Kidney epithelial cell (primary cell): ENCODE results near the gene DDA1. TPM values are rescaled to one million over a fixed set of nuclear protein-coding genes. Genes with fewer than 3 reads are reported as not detected.

Experiments used
- DNase-seq: peaks from one replicate; pipeline ENCODE4 v3.0.0-alpha.2; 2010; ENCODE audit warnings: low read depth
- H3K27me3 ChIP-seq: 2 replicates; pipeline ENCODE4 v1.6.0; 2011; ENCODE audit warnings: low read length; ENCODE audit not compliant: control insufficient read depth, insufficient read depth
- H3K36me3 ChIP-seq: 2 replicates; pipeline ENCODE4 v1.5.1; 2011; ENCODE audit warnings: low read length; ENCODE audit not compliant: control insufficient read depth, insufficient read depth
- H3K4me3 ChIP-seq: 2 replicates; pipeline ENCODE4 v1.5.1; 2011; ENCODE audit warnings: low read depth, mild to moderate bottlenecking, control low read depth, low read length
- CTCF ChIP-seq: IDR thresholded peaks from 2 replicates; pipeline ENCODE4 v1.5.1; 2011; ENCODE audit warnings: mild to moderate bottlenecking, moderate library complexity, low read length, control low read depth, inconsistent platforms; ENCODE audit not compliant: insufficient read depth, poor library complexity, severe bottlenecking
- total RNA-seq: library from RNA; depleted of rRNA; stranded (reverse); fragments of >200 nt; gene quantifications from 2 replicates; pipeline ENCODE4 v1.2.3, GENCODE V29; 2015

The DDA1 gene
- total RNA-seq, 1 donor from 2014 or later = 73.4 TPM

DNA sequence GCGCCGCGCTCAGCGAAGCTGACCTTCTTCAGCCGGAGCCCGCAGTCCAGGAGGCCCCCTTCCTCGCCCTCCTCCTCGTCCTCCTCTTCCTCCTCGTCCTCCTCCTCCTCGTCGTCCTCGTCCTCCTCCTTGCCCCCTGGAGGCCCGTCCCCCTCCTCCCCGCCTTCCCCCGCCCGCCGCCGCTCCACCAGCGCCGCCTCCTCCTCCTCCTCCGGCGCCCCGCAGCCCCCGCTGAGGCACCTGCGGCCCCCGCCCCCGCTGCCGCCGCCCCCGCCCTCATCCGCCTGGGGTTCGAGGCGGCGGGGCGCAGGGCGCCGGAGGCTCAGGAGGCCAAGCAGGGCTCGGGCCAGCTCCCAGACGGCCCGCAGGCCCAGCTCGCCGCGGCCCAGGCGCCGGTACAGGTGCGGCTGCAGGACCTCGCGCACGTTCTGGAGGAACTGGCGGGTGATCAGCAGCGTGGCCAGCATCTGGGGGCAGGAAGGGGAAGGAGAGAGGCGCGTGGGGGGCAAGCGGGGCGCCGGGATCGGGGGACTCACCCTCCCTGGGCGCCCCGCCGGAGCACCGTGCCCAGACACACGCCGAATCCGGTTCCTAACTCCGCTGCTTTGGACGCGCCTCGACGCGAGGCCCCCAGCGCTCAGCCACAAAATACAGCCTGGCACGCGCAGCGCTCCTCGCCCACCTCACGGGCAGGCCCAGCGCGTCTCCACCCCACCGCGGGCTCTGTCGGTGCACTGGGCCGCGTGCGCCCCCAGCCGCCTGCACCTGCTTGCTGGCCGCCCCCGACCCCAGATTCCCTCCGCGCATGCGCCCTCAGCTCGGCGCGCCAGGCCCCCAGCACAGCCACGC, 19.4 kb downstream of the DDA1 start:
- H3K36me3 ChIP-seq = peaks cover 1% of the 10 kb centered on the region
- H3K4me3 ChIP-seq = peak overlapping the region; percentile 26
- TF ChIP-seq CTCF = no peak
- DNase-seq = no peak
- peaks cover 11% of the 10 kb centered on the region for H3K27me3 ChIP-seq

DNA sequence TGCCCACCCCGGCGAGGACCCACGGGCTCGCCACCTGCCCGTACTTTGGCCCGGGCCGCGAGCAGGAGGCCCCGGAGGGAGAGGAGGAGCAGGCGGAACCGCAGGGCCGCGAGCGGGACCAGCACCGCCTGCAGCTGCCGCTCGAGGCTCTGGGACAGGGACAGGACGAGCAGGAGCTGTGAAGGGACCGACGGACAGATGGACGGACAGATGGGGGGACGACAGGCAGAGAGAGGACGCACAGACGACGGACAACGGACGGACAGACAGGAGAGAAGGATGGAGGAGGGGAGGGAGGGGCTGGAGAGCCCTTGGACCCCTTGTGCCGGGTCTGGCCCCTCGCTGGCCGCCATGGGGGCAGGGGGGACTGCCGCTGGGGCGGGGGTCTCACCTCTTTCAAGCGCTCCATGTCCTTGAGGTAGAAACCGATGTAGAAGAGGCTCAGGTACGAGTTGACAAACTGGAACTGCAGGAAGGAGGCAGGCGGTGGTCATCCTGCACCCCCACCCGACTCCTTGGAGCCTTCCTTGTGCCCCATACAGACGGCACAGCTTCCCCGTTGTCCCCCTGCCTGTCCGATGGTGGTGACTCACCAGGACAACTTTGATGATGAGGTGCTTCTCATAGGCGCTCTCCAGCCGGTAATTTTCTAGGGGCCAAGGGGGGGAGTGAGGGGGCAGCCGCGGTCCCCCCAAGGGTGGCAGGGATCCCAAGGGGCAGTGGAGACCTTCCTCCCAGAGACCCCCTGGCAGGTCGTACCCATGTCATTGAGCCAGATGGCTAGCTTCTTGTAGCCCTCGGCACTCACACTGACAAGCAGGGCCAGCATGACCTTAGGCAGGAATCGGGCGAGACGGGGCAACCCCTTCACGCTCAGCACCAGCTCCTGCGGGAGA, 20.3 kb downstream of the DDA1 start:
- Histone ChIP-seq H3K27me3 (peaks cover 11% of the 10 kb centered on the region), H3K36me3 (peaks cover 1% of the 10 kb centered on the region), H3K4me3 (no peak overlapping the region)
- DNase-seq = no peak
- TF ChIP-seq CTCF = no peak

GRCh38 chr19:17330262-17331044, 21.1 kb downstream of the DDA1 start:
- DNase-seq = no peak
- Histone ChIP-seq H3K36me3 (peaks cover 1% of the 10 kb centered on the region), H3K27me3 (peaks cover 11% of the 10 kb centered on the region), H3K4me3 (no peak overlapping the region)
- no peak for TF ChIP-seq CTCF

GRCh38 chr19:17331045-17331558, 21.7 kb downstream of the DDA1 start:
- Histone ChIP-seq H3K4me3 (no peak overlapping the region), H3K36me3 (peaks cover 1% of the 10 kb centered on the region)
- TF ChIP-seq CTCF = no peak

DNA sequence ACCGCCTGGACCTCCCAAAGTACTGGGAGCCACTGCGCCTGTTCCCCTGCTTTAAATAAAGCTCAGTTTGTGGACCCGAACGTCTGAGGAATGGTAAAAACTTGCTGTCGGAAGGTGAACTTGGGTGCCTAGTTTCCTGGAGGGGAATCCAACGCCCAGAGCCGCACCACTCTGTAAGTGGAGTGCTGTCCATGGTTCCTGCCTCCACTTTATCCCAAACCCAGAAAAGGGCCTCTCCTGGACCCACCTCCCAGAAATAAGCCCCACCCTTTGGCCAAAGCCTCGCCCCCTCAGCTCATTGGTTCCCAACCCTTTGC, 23.0 kb downstream of the DDA1 start:
- Histone ChIP-seq H3K36me3 (peaks cover 1% of the 10 kb centered on the region), H3K4me3 (no peak overlapping the region), H3K27me3 (peaks cover 11% of the 10 kb centered on the region)
- no peak for DNase-seq
- TF ChIP-seq CTCF = no peak

More at GRCh38 chr19:17331045-17331558, 21.7 kb downstream of the DDA1 start:
- peaks cover 11% of the 10 kb centered on the region for H3K27me3 ChIP-seq
- no peak for DNase-seq
